Tongue (tissue), 2 donors: Measurements from ENCODE around the gene LFNG. TPM values are rescaled to one million over a fixed set of nuclear protein-coding genes. Genes with fewer than 3 reads are reported as not detected.

Source experiments
- DNase-seq: peaks from one replicate; pipeline ENCODE4 v3.0.0-alpha.2; 2015
- total RNA-seq: library from RNA; depleted of rRNA; stranded (reverse); fragments of >200 nt; gene quantifications from one replicate; pipeline ENCODE4 v1.2.3, GENCODE V29; 2014

The LFNG gene, protein sequence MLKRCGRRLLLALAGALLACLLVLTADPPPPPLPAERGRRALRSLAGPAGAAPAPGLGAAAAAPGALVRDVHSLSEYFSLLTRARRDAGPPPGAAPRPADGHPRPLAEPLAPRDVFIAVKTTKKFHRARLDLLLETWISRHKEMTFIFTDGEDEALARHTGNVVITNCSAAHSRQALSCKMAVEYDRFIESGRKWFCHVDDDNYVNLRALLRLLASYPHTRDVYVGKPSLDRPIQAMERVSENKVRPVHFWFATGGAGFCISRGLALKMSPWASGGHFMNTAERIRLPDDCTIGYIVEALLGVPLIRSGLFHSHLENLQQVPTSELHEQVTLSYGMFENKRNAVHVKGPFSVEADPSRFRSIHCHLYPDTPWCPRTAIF
- 26.0 TPM for total RNA-seq

DNA sequence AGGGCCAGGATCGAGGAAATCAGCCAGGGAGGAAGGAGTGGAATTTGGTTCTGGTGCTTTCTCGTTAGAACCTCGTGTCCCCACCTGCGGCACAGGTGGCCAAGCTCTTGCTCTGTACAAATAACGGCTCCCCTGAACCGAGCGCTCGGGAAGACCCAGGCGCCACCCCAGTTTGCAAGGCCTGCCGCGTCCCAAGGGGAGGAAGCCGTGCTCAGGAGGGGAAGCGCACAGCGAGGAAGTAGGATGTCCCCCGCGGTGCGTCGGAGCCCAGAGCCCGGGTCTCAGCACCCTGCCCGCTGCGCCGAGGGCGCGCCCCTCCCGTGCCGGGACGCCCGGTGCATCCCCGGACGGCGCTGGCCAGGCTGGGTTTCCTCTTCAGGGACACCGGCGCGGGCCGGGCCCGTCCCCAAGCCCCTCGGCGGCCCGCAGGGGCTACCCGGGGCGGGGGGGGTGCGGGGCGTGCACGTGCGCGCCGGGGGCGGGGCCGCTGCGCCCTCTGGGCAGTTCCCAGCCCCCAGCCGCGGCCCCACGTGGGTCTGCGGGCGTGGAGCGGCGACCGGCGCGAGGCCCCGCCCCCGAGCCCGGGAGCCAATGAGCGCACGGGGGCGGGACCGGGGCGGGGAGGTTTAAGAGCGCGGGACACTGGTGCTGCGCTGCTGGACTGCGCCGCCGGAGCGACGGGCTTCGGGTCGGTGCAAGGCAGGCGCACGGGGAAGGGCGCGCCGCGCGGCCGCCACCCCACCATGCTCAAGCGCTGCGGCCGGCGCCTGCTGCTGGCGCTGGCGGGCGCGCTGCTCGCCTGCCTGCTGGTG lies at the start of gene LFNG:
LFNG (plus strand) TSS at position 656 of the 812 bp plus-strand sequence; CDS start at position 744, 88 bp downstream.
- DNase-seq, result peak; percentile 97

DNA sequence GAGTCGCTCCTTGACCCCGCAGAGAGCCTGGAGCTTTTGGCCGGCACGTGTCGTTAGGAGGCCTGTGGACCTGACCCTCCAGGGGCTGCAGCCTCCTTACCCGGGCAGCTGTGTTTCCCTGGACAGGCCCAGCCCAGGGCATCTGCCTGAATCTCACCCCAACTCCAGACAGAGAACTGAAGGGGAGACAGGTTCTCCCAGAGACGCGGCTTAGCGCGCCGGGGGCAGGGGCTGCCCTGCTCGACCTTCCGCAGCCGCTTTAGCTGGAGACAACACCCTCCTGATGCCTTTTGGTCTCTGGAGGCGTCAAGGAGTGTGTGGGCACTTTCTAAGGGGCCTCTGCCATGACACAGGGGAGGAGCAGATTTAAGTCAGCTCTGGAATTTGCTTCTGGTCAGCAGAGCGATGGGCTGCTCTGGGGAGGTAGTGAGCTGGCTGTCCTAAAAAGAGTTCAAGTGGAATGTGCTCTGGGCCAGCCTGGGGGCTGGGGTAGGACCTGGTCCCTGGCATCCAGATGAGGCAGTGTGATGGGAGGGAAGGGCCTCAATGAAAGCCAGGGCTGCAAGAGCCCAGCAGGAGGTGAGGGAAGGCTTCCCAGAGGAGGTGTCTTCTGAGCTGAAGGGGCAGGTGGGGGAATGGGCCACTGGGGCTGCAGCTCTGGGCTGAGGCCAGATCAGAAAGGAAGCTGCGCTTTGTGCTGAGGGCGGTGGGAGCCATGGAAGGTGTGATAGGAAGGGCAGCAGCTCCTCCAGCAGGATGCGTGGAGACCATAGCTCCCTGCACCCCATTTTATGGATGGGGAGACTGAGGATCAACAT lies 49.2 kb upstream of the LFNG start:
- DNase-seq, result no peak

DNA sequence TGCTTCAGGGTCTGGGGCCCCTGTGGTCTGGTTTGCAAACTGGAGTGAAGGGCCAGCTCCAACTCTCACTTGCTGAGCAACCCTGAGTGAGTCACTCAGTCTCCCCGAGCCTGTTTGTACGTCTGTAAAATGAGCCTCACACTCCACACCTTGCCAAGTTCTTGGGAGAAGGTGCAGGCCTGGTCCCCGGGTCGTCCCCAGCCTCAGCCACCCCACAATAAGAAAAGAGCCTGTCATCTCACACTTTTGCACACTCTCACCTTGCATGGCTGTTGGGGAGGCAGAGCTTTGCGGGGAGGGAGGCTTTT lies 48.6 kb upstream of the LFNG start:
- no peak for DNase-seq

DNA sequence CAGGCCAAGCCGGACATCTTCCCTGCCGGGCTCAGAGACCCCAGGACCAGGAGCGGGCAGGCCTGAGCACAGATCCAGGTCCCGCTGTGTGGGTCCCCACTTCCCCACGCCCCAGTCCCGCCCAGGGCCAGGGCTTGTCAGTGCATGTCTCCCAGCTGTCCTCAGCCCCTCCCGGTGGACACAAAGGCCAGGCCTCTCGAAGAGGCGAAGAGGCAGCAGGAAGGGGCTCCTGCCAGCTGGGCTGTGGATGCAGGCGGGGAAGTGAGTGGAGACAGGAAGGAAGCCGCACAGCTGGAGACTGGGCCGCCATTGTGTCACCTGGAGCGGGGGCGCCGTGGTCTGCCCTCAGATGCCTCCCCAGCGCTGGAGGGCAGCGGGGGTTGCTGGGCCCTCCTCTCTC lies 48.2 kb upstream of the LFNG start:
- DNase-seq, result peak; percentile 82

DNA sequence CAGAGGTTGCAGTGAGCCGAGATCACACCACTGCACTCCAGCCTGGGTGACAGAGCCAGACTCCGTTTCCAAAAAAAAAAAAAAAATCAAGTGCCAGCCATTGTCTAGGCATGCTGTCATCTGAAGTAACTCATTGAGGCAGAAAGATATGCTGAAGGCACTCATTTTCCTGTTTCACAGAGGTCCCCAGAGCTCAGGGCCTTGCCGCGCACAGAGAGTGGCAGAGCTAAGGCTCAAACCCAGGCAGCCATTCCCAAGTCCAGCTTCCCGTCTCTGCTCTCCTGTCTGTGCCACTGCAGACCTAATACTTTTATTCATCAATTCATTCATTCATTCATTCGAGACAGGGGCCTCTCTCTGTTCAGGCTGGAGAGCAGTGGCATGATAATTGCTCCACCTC lies 46.8 kb upstream of the LFNG start:
- DNase-seq, result no peak

DNA sequence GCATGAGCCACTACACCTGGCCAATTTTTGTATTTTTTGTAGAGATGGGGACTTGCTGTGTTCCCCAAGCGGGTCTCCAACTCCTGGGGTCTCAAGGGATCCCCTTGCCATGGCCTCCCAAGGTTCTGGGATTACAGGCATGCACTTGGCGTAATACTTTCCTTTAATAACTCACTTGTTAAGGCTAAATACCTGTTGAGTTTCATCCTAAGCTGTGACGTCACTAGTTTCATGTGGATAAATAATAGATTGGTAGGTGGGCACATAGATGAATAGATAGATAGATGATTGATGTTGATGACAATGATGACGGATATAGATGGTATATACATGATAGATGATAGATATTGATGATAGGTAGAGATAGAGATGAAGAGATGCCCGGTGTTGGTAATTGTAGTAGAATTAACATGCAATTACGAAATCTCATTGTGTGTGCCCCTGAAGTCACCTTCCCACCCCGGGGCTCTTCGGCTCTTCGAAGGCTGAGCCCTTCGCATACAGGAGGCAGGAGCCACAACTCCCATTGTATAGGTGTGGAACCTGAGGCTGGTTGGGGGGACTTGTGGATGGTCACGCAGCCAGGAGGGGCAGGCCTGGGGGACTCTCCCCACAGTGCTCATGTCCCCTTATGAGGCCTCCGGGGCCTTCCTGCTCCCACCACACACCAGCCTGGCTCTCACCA lies 45.9 kb upstream of the LFNG start:
- no peak for DNase-seq

DNA sequence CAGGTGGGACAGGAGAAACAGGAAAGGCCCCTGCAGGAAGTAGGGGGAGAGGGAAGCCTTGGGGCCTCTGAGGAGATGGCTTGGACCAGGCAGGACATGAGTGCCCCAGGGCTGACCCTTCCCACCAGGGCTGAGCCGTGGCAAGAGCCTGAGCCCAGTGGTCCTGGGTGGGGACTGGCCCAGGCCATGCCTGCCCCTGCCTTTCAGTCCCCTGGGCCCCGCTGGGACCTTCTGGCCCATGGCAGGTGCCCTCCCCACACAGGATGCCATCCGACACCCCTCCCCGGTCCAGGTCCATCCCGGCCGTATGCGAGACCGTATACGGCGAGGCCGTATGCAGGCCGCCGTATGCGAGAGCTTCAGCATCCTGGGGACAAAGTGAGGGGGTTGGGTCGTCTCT lies 45.4 kb upstream of the LFNG start:
- no peak for DNase-seq

DNA sequence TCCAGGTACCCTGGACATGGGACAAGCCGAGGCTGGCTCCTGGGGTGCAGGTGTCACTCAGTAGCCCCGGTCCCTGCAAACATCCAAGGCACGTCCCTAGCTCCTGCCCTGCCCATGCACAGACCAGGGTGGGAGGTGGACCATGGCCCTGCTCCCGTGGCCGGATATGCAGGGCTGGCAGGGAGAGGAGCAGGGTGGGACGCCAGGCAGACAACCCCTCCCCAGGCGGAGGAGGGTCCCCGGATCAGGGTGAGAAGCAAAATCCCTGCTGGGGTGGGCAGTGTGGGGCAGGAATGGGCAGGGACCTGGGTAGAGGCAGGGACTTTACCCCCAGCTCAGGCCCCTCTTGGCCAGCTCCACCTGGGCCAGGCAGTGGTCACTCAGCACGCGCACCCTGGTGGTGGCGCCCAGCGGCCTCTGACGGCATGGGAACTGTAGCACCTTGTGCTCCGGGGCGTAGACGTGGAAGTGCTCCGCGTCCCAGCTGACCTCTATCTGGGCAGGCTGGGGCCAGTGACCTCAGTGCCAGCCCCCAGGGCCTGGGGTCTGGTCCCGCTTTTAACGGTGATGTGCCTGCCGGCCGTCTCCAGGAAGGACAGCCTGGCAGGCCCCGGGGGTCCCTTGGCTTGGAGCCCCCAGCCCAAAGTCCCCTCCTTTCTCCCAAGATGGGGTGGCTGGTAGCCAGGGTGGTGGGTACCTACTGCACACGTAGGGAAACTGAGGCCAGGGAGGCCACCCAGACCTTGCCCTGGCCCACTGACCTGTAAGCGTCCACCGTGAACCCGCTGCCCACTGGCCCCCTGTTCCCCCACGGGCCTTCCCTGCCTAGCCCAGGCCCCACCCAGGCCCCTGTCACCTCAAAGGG lies 44.5 kb upstream of the LFNG start:
- DNase-seq, result no peak

DNA sequence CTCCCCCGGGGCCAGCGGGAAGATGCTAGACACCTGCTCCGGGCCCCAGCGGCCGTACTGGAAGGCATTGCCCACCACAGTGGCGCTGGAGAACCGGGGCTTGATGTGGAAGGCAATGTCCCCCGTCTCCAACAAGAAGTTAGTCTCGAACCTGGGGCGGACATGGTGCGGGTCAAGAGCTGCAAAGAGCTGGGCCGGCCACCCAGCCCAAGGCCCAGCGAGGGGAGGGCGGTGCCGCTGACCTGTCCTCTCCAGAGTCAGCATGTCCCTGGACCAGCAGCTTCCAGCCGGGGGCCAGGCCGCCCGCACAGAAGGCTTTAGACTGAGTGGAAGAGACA lies 43.9 kb upstream of the LFNG start:
- DNase-seq, result no peak

DNA sequence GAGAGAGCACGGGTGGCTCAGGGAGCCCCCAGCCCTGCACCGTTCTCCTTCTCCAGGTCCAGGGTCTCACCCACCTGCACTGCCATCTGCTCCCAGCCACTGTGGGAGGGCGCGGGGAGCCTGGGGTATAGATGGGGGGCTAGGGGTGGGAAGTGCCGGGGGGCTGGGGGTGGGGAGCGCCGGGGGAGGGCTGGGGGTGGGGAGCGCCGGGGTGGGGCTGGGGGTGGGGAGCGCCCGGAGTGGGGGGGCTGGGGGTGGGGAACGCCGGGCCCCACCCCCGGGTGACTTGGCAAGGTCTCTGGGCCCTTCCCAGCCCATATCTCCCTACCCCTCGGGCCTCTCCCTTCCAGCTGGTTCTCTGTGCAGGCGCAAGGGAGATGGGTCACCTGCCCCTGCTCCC lies 43.3 kb upstream of the LFNG start, which contains the start of gene GRIFIN:
GRIFIN (minus strand) TSS at position 101 of the 400 bp plus-strand sequence; CDS start at position 86, 15 bp downstream.
- no peak for DNase-seq

DNA sequence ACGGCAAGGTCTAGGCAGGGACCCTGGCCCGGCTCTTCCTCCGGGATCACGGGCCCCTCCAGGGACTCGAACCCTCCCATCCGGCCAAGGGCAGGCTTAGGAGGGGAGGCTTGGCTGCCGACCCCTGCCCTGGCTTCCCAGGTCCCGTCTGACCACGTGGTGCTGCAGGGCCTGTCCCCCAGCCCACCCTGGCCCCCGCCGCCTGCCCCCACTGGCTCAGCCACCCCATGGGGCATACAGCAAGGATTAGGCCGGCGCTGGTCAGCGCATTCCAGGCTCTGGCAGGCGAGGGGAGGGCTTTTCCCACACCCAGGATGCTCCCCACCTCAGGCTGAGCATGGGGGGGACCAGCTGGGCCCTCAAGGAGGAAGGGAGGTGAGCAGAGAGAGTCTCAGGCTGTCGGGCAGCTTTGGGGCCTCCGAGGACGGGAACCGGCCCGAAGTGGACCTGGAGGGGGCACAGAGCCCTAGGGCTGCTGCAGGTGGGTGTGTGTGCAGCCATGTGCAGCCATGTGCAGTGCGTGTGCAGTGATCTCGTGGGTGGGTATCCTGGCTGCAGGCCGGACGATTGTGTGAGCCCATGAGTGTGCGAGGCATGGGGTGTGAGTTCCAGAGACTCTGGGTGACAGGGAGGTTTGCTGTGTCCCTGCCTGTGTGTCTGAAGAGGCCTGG lies 42.7 kb upstream of the LFNG start:
- DNase-seq, result no peak

DNA sequence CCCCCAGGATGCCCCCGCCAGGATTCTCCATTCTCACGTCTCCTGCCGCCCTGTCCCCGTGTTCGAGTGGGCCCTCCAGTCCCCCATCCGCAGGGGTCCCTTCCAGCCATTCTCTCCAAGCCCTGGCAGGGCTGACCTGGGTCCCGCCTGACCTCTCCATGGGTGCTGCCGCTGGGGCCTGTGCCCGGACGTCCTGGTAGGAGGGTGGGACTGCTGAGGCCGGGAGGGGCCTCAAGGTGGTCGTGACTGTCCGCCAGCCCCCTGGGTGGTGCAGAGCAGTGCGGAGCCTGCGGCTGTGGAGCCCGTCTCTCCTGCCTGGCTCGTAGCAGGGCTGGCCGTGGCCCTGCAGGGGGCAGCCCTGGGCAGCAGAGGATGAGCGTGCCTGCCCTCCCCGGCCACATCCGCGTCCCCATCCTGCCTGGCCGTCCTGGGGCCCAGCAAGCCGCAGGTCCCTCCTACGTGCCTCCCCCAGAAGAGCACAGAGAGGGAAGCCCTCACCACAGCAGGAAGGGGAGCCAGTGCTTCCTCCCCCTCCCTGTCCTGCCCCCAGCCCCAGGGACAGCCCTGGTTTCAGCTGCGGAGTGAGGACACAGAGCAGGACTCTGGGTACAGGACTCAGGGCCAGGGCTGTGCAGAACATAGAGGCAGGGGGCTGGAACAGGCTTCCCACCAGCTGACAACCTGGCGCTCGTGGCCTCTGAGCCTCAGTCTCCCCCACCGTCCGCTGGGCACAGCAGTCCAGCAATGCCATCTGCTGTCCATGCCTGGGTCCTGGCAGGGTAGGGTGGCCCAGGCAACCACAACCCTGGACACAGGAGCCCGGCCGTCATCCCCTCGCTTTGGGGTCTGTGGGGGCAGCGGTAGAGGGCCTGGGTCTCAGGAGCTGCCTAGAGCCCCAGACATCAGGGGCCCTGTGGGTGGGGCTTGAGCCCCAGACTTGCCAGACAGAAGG lies 41.9 kb upstream of the LFNG start:
- peak; percentile 78 for DNase-seq

DNA sequence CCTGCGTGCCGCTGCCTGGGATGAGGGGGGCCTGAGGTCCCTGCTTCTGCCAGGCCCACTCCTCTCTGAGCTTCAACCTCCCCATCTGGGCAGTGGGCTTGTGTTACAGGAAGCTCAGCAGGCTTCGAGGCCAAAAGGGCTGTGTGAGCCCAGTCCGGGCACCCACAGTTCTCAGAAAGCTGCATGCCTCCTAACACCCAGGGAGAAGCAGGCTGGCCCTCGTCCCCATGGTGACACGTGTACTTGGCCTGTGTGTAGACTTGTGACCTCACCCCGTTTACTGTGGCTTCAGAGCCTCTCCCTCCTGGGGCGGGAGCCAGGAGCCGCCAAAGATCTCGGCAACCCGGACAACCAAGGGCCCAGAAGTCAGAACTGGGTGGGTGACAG lies 41.2 kb upstream of the LFNG start:
- DNase-seq, result peak; percentile 54

DNA sequence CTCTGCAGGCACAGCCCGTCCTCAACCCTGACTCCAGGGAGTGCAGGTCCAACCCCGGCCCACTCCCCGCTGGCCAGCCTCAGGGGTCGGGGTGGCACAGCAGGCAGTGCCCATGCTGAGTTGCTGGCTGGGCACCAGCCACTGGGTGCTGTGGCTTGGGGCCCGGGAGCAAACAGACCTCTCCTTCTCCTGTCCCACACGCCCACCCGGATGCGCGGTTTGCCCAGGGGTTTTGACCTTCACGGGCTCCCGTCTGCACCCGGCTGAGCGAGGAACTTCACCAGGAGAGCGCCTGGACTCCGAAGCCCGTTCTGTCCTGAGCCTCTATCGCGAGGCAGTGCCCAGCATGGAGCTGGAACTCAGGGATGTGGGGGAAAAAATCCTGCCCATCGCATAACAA lies 40.8 kb upstream of the LFNG start:
- no peak for DNase-seq

DNA sequence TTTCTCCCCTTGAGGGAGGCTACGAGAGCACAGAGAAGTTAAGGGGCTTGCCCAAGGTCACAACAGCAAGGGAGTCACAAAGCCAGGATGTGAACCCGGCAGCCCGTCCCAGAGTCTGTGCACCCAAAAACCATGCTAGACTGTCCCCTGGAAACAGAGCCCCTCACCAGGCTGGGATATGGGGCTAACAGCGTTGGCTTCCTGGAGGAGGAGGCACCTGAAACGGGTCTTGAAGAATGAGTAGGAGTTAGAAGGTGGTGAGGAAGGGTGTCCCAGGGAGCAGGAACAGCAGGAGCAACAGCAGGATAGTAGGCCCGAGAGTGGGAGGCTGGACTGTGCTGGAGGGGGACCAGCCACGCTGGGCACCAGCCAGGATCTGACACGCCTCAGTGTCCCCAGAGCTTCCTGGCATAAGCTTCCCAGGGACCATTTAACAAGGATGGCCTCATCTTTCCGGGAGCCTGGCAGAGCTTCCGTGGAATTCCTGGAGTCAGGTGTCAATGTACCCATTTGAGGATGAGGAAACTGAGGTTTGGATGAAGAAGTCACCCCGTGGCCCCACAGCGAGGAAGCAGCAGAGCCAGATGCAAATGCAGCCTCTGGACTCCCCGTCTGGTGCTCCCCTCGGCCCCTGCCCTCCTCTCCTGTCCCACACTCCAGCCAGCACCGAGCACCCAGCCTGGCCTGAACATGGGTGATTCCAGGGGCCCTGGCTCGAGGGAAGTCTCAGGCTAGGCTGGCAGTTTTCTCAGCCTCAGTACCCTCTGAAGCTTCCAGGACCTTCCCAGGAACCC lies 40.1 kb upstream of the LFNG start:
- DNase-seq, result no peak

DNA sequence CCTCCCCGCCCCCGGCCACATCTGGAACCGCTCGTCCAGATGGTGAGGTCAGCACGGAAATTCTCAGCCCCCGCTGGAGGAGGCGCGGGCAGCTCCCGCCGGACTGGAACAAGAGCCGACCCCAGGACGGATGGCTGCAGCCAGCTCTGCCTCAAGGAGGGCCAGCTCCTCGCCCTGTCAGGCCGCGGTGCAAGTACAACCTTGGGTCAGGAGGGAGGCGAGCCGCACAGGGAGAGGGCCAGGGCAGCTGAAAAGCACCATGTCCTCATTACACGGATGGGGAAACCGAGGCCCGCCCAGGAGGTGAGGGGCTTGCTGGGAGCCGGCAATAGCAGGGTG lies 39.5 kb upstream of the LFNG start:
- peak; percentile 61 for DNase-seq

DNA sequence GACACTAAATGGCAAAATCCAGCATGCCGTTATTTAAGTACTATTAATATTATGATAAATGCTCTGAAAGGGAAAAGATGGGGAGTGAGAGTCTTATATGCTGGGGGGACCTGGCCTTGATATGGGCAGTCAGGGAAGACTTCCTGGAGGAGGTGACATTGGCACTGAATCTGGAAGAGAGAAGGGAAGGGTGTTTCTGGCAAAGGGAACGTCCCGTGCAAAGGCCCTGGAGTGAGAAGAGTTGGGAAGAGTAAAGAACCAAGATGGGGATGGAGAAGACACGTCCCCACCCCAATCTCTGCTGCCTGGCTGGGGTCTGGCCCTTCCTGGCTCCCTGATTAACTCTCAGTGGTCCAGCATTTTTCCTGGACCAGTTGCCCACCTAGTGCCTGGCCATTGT lies 38.4 kb upstream of the LFNG start:
- no peak for DNase-seq

DNA sequence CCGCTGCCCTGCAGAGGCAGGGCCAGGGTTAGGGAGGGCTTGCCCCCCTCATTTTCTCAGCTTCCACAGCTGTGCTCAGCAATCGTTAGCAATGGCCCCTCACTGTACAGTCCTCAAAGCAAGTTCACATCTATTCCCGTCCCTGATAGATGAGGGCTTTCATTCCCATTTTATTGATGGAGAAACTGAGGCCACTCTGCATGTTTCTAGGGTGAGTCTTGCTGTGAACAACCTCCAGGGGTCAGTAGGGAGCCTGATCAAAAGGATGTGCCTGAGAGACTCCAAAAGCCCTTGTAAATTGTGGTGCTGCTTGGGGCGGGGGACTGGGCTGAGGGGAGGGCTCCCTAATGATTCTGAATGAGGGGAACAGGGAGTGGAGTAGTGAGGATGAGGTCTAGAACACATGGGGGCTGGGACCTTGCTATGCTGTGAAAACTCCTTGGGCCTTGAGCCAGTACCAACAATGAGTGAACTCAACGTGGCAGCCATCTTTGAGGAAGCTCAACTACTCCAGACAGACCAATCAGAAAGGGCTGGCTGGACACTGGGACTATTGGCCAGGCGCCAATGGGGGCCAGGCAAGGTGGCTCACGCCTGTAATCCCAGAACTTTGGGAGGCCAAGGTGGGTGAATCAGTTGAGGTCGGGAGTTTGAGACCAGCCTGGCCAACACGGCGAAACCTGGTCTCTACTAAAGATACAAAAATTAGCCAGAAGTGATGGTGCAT lies 36.7 kb upstream of the LFNG start:
- DNase-seq, result no peak
